GM19240 (cell line): Measurements from ENCODE around the gene VIPR1.

Source experiments
- DNase-seq: peaks from one replicate; pipeline ENCODE4 v3.0.0; 2011; ENCODE audit warnings: low spot score; ENCODE audit not compliant: insufficient read length

The VIPR1 gene

DNA sequence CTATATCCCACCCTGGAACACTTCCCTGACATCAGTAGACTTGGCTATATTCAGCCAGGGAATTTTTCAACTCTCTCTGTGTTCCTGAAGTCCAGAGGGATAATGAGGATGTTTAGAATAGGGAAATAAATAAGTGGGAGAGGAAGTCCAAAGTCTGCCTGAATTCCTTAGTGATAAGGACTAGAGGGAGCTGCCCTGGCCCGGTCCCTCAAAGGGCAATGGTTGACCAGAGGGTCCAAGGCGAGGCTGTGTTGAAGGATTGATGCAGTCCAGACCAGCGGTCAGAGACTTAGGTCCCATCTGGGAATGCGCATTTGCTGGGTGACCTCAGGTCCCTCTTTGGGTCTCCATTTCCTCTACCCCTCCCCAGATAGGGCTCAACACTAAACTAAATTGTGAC, 7.9 kb downstream of the VIPR1 start:
- DNase-seq = no peak

DNA sequence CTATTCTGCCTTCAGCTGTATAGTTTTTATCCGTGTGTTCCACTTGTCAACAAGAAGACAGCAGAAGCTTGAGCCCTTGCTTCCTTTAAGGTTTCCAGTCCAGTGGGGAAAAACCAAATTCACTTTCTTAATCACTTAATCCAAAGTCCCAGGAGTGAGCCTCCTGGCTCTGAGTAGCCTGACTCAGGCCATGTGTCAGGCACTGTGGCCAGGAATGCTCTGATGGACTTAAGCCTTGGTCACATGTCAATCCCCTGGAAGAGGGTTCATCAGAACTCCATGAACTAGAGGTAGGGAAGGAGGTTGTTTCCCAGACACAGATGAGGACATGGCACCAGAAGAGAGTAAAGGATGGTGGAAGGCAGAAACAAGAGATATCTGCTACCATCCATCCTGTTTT, 8.8 kb downstream of the VIPR1 start:
- DNase-seq = no peak

DNA sequence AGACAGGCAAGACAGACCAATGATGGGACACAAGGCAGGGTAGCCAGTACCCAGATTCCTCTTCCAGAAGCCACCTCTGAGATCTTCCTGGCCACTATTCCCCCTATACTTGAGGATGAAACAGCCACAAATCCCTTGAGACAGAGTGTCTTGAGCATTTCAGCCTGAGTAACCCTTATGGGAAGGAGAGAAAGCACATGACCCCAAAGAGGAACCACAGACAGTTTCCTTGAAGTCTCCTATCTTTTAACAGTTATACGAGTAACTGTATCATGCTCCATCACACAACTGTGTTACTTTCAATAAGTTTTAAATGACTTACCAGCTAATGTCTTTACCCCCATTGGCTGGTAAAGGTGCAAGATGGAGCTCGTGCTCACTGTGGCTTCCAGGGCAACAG, 9.3 kb downstream of the VIPR1 start:
- DNase-seq = no peak

DNA sequence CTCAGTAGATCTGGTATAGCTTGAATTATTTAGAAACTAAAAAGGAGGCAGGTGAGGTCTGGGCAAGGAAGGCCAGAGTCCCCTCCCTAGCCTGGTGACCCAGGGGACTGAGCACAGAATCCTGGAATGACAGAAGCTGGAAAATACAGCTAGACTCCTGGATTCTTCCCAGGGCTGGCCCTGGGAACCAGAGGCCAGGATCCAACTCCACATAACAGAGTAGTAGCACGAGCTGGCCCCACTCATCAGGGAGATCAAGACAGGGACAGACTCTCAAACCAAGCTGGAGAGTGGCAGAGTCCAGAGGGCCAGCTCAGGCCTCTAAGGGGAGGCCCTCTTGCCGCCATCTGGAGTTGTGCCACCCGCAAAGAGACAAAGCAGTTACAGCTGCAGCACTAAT, 10.7 kb downstream of the VIPR1 start:
- no peak for DNase-seq

DNA sequence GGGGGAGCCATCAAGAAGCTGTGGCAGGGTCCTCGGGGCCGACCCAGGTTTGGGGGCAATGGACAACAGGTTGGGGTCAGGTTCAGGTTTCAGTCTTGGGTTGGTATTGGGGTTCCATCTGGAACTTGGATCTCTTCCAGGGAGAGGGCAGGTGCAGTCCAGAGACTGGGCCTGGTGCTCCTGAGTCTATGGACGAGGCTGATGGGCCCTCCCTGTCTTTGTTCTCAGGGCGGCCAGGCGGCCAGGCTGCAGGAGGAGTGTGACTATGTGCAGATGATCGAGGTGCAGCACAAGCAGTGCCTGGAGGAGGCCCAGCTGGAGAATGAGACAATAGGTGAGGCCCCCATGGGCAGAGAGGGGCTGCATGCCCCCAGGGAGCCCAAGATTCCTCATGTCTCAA, 11.1 kb downstream of the VIPR1 start:
- DNase-seq = no peak

DNA sequence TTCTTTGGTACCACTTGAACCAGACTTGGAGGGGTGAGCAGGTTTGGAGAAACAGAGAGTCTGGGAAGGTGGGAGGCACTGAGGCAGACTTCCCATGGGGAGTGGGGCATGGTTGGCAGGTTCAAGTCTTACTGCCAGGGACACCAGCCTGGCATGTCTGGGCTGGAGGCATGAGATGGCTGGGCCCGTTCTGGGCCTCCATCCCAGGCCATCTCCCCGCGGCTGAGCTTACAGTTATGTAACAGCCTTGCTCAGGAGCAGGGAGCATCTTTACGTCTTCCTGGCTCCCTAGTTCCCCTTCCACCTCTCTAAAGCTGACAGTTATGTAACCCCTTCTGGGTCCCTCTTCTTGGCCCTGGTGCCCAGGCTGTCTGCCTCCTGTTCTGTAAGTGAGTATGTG, 12.4 kb downstream of the VIPR1 start:
- DNase-seq = no peak

DNA sequence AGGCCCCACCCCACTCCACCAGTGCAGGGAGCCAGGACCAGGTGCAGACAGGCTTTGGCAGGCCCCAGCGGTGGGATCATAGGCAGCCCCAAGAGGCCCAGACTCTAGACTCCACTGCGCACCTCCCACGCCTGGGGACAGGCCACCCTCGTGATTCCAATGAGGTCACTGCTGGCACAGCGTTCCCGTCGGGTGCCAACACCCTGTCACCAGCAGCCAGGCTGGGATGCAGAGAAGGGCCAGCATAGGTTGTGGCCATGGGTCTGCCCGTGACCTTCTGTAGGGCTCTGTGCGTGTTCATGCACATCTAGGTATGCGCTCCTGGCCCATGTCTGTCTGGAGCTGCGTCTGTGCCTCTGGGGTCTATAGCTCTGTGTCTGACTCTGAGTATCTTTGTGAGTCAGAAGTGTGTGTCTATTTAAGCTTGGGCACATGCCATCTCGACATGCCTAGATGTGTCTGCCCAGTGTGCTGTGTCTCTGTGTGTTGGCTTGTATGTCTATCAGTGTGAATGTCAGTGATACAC, 13.0 kb downstream of the VIPR1 start:
- DNase-seq = no peak

DNA sequence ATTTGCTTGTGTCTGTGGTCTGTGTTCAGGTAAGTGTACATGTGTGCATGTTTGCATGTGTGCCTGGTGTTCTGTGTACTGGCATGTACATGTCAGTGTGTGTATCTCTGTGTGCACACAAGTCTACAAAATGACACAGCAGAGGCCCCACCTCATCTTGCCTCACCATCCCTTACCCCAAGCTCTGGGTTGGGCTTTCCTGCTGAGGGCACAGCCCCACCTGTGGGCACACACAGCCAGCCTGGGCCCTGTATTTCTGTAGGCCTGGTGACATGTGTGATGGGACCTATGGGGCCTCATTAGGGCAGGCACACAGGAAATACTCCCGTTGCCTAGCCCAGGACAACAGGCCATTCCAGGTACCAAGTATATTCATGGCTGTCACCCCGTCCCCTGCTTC, 13.5 kb downstream of the VIPR1 start:
- DNase-seq = no peak

DNA sequence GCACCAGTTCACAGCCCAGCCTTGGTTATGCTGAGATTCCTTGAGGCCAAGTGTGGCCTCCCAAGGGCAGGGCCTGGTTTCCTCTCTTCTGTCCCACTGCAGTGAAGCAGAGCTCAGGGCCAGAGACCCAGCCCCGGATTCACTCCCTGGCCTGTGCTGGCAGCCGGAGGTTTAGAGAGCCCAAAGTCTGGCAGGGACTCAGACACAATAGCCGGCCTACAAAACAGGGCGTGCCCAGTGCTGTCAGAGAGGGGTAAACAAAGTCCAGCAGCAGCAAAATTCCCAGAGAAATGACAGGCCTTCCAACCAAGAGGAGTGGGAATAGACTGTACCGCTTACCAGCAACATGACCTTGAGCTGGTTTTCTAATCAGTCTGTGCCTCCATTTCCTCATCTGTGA, 14.0 kb downstream of the VIPR1 start:
- DNase-seq = no peak

DNA sequence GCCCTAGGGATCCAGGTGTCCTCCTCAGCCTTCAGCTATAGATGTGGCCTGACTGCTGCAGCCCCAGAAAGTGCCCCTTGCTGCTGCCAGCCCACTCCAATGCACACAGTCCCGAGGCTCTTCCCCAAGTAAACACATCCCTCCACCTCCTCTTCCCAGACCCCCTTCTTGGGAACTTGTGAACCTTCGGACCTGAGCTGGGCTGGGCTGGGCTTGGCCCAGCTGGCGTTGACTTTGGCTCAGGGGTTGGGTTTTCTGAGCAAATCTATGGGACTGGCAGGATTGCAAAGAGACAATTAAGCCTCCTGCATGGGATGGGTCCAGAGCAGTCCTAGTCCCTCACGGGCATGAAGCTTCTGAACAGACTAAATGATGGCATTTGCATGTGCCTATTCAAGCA, 14.7 kb downstream of the VIPR1 start:
- no peak for DNase-seq

DNA sequence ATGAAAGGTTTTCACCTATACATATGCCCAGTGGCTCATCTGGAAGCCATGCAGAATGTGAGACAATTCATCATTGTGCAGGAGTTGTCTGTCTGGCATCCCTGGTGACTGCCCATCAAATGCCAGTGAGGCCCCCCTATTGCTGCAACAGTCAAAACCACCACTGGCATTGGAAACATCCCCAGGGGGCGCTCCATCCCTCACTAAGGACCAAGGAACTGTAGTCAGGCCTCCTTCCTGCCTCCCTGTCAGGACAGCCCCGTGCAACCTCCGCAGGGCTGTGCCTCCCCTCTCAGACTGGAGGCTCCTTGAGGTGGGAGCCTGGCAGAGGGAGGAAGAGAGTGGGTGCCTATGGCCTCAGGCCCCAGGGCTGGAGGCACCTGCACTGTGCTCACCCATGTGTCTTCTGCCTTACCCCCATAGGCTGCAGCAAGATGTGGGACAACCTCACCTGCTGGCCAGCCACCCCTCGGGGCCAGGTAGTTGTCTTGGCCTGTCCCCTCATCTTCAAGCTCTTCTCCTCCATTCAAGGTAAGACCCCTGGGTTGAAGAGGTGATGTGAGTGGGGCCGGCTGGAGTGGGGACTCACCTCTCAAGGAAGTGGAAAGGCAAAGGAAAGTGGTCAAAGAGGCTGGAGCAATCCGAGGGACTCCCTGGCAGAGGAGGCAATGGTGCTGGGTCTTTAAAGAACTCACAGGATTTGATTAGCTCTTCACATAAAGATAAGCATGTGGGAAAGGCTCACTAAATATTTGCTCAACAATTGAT, 16.5 kb downstream of the VIPR1 start:
- DNase-seq = no peak

DNA sequence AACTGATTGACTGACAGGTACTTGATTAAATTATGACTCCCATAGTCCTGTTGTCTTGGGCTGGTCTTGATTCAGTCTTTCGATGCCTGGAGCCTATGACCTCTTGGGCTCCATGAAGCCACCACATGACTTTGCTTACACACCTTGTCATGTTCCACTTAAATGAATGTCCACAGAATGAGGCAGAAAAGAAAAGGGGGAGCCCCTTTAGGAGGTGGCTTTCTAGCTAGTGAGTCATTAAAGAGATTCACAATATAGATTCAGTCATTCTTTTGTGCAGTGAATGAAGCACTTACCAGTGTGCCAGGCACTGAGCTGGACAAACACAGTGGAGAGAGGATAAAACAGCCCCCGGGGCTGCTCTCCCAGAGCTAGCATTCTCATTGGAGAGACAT, 17.1 kb downstream of the VIPR1 start:
- DNase-seq = no peak

DNA sequence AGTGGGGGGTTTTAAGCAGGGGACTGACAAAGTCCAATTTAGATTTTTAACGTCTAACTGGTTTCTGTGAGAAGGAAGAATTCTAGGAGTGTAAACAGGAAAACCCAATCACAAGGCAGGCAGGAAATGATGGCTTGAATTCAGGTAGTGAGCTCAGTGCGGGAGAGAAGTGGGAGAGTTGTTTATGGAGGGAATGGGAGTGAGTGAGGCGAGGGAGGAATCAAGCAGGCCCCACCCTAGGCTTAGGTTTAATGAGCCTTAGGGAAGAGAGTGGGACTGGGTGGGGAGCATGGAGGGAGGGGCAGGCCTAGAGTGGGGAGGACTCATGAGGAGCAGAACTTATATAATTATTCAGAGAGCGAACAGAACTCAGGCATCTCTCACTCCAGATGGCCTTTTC, 17.9 kb downstream of the VIPR1 start:
- DNase-seq = no peak

DNA sequence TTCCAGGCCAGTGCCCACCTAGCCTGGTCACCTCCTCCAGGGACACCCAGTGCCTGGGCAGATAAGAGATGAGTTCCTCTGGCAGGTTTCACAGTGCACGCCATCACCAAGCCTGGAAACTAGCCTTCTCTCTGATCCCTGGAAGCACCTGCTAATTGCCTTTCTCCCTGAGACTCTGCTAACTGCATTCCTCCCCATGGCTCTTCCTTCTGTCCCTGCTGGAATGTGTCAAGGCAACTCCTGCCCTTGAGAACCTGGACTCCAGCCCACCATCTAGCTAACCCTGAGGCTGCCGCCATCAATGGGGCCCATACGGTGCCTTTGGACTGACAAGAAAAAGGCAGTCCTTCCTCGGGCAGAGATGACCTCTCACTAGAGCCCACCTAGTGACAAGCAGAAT, 18.5 kb downstream of the VIPR1 start:
- DNase-seq = no peak

DNA sequence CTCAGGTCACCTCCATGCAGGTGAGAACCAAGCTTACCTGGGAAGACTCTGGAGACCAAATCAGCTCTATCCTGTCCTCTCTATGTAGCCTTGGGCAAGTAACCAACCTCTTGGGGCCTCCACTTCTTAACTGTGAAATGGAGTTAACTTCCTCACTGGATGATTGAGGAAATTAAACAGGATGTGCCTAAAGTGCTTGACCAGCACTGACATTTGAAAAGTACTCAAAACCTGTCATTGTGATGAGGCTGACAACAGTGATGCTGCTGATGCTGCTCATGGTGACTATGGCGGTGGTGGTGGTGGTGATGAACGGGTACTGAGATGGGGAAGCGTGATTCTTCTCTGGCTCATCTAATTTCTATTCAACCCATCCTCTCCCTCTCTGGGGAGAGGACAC, 22.3 kb downstream of the VIPR1 start:
- DNase-seq = no peak

DNA sequence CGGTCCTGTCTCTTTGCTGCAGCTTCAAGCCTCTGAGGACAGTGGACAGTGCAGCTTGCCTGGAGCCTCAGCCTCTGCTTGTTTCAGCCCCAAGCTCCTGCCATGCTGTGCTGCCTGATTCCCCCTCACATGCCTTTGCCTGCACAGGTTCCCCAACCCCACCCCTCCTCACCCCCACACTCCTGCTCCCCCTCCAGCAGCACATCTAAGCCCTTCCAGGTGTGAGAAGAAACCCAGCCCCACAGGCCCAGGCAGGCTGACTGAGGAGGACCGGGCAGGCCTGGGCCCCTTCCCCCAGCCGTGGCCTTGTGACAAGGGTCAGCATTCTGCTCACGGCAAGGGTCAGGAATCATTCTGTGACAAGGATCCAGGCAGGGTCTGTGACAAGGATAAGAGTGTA, 22.8 kb downstream of the VIPR1 start:
- no peak for DNase-seq

DNA sequence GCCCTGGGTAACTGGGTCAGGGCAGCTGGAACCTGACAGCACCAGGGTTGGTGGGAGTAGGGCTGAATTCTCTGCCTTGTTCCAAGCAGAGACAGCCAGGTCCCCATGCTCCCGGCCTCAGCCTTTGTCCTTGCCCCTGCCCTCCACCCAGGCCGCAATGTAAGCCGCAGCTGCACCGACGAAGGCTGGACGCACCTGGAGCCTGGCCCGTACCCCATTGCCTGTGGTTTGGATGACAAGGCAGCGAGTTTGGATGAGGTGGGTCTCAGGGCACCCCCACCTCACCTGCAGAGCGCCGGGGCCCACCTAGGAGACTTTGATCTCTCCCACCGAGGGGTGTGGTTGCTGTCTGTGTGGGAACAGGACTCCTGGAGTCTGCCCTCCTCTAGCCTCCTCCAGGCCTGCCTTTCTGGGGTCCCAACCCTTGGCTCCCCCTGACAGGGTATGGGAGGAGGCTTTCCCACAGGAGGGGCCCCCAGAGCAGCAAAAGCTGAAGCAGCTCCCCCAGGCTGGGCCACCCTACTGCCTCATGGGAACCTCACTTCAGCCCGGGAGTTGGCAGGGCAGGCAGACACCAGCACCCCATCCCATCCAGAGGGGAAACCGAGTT, 23.4 kb downstream of the VIPR1 start:
- no peak for DNase-seq

DNA sequence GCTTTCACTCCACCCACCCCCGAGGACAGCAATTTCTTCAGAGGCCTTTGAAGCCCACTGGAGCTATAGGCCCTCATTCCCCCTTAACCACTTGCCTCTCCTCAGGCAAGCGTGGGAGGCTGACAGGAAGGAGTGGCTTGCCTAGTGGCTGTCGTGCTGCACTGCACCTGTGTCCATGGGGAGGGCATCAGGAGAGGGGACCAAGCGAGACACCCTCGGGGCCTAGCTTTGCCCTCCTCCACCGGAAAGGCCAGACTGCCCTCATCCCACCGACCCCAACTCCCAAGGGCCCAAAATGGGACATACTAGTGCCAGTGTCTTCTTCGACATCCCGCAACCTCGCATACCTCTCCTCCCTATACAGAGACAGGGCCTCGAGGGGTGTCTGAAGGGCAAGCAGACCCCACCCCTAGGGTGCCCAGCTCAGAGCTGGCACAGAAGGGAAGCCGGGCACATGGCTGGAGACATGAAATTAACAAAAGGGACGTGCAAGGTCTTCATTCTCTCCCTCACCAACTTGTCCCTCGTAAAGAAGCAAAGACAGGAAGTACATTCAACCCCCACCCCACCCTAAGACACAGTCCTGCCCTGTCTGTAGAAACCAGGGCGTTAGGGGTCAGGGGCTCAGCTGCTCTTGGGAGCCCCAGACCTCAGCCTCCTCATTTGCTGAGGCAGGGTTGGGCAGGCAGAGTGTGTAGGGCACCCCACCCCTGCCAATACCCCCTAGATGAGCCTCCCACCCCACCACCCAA, 24.3 kb downstream of the VIPR1 start:
- DNase-seq = no peak

DNA sequence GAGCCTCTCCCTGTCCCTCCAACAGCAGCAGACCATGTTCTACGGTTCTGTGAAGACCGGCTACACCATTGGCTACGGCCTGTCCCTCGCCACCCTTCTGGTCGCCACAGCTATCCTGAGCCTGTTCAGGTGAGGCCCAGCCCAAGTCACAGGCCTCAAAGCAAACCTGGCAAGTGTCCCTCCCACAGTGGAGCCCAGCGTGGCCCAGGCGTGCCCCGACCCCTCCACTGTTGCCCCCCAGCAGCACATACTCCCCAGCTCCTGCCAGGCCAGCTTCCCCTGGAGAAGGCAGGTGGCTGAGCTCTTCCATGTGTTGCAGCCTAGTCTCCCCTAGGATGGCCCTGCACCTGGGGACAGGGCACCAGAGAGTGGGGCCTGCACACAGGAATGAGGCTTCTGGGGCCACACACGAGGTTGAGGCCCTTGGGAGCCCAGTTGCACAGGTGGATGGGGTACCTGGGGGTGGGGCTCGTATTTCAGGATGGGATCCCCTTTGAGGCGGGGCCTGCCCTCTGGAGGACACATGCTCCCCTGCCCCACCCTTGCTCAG, 25.0 kb downstream of the VIPR1 start:
- DNase-seq = no peak

DNA sequence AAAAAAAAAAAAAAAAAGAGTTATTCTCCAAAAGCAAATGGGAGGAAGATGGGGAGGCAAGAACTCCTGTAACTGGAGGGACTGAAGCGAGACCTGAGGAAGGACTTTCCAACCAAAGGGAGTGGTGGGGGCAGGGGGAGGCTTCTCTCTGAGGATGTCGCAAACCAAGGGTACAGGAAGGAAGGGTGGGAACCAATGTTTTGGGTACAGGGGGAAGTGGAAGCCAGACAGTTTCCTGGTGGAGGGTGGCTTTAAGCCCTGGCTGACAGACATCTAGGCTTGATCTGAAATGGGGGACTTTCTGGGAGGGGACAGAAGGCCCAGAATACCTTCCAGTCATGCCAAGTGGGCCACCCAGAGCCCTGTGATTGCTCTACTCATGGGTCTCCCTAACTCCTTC, 27.0 kb downstream of the VIPR1 start:
- no peak for DNase-seq

DNA sequence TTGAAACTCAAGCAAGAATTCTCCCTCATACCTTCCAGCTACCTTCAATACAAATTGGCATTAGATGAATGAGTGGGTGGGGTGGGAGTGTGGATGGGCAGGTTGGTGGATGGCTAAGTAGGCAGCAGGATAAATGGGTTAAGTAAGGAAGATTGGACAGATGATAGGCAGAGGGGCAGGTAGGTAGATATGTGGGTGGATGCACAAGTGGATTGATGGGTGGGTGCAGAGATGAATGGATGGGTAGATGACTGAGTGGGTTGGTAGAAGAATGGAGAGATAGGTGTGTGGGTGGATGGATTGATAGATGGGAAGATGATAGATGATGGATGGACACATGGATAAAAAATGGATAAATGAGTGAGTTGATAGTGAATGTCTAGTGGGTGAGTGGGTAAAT, 27.6 kb downstream of the VIPR1 start:
- DNase-seq = no peak

DNA sequence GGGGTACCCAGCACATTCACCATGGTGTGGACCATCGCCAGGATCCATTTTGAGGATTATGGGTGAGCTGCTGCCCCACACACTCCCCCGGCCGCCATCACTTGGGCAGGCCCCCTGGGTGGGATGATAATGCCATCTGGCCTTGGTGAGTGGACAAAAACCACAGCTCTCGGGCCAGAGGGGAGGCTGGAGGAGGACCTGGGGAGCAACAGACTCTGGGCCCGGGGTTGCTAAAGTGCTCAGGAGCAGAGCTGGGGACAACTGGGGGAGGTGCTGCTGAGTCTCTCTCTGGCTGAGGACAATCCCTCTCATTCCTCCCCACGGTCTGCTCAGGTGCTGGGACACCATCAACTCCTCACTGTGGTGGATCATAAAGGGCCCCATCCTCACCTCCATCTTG, 29.0 kb downstream of the VIPR1 start:
- no peak for DNase-seq
